Liver (tissue), 9 donors: ENCODE results near the gene MPND. TPM values are rescaled to one million over a fixed set of nuclear protein-coding genes. Genes with fewer than 3 reads are reported as not detected.
A peak's percentile ranks its signal among the peaks of the same experiment; 100 is the strongest.

Source experiments
- DNase-seq: peaks from one replicate; pipeline ENCODE4 v3.0.0-alpha.2; 2017; ENCODE audit warnings: low spot score
- H3K27ac ChIP-seq, 2 donors: one replicate each; pipeline ENCODE4 v1.7.0; 2013; ENCODE audit warnings: inconsistent platforms in 2 of 2, low read length in 2 of 2, control low read depth in 1 of 2, low read depth in 1 of 2, mild to moderate bottlenecking in 1 of 2
- H3K27me3 ChIP-seq, 4 donors: one replicate each; pipeline versions ENCODE4 v1.6.1 to v1.7.0; 2013; ENCODE audit warnings: low read length in 3 of 4, inconsistent platforms in 1 of 4, mild to moderate bottlenecking in 1 of 4, moderate library complexity in 1 of 4; ENCODE audit not compliant: control insufficient read depth in 4 of 4, insufficient read depth in 4 of 4
- H3K36me3 ChIP-seq, 4 donors: one replicate each; pipeline versions ENCODE4 v1.6.1 to v1.7.0; 2013; ENCODE audit warnings: low read length in 3 of 4, mild to moderate bottlenecking in 3 of 4, low read depth in 1 of 4, moderate library complexity in 1 of 4; ENCODE audit not compliant: control insufficient read depth in 4 of 4, insufficient read depth in 3 of 4
- H3K4me1 ChIP-seq, 4 donors: one replicate each; pipeline versions ENCODE4 v1.6.1 to v1.7.0; 2013; ENCODE audit warnings: low read length in 3 of 4, mild to moderate bottlenecking in 3 of 4, moderate library complexity in 1 of 4; ENCODE audit not compliant: control insufficient read depth in 4 of 4, insufficient read depth in 4 of 4
- H3K4me3 ChIP-seq, 3 donors: one replicate each; pipeline versions ENCODE4 v1.6.1 to v1.7.0; 2013; ENCODE audit warnings: low read length in 3 of 3, control low read depth in 1 of 3, low read depth in 1 of 3, mild to moderate bottlenecking in 1 of 3
- H3K9ac ChIP-seq, 2 donors: one replicate each; pipeline ENCODE4 v1.7.0; 2013; ENCODE audit warnings: low read length in 2 of 2, mild to moderate bottlenecking in 2 of 2, moderate library complexity in 2 of 2, control low read depth in 1 of 2, low read depth in 1 of 2
- H3K9me3 ChIP-seq, 4 donors: one replicate each; pipeline versions ENCODE4 v1.6.1 to v1.7.0; 2013; ENCODE audit warnings: low read length in 3 of 4; ENCODE audit not compliant: control insufficient read depth in 4 of 4
- ATF3 ChIP-seq: IDR thresholded peaks from 2 replicates; pipeline ENCODE4 v1.6.1; 2016; ENCODE audit warnings: antibody characterized with exemption
- CTCF ChIP-seq: fragments of 150-350 bp; IDR thresholded peaks from 2 replicates; pipeline ENCODE4 v1.5.1; 2017; ENCODE audit warnings: improper control_type of control experiment, low read depth, low read length; ENCODE audit not compliant: missing input control
- EGR1 ChIP-seq, 2 donors: IDR thresholded peaks; 2 replicates each; pipeline ENCODE4 v1.6.1; 2016 to 2018; ENCODE audit warnings: antibody characterized with exemption in 2 of 2, low read depth in 2 of 2
- FOXA1 ChIP-seq: IDR thresholded peaks from 2 replicates; pipeline ENCODE4 v1.6.1; 2016; ENCODE audit warnings: antibody characterized with exemption
- FOXA2 ChIP-seq: IDR thresholded peaks from 2 replicates; pipeline ENCODE4 v1.6.1; 2016; ENCODE audit warnings: antibody characterized with exemption
- GABPA ChIP-seq, 2 donors: IDR thresholded peaks in 1 of 2; conservative IDR thresholded peaks in 1 of 2; 2 replicates each; pipeline ENCODE4 v1.6.1; 2016; ENCODE audit warnings: antibody characterized with exemption in 2 of 2, mild to moderate bottlenecking in 1 of 2, moderate library complexity in 1 of 2
- HNF4A ChIP-seq, 2 donors: conservative IDR thresholded peaks; 2 replicates each; pipeline ENCODE4 v1.6.1; 2016; ENCODE audit warnings: antibody characterized with exemption in 2 of 2, mild to moderate bottlenecking in 2 of 2
- HNF4G ChIP-seq: IDR thresholded peaks from 2 replicates; pipeline ENCODE4 v1.6.1; 2016; ENCODE audit warnings: antibody characterized with exemption
- JUND ChIP-seq, 2 donors: IDR thresholded peaks; 2 replicates each; pipeline ENCODE4 v1.6.1; 2016; ENCODE audit warnings: antibody characterized with exemption in 2 of 2
- NR2F2 ChIP-seq: IDR thresholded peaks from 2 replicates; pipeline ENCODE4 v1.6.1; 2016; ENCODE audit warnings: antibody characterized with exemption
- RAD21 ChIP-seq, 2 donors: IDR thresholded peaks; 2 replicates each; pipeline ENCODE4 v1.6.1; 2016; ENCODE audit warnings: antibody characterized with exemption in 2 of 2, mild to moderate bottlenecking in 2 of 2
- REST ChIP-seq: IDR thresholded peaks from 2 replicates; pipeline ENCODE4 v1.6.1; 2016; ENCODE audit warnings: antibody characterized with exemption, mild to moderate bottlenecking
- RXRA ChIP-seq, 2 donors: IDR thresholded peaks; 2 replicates each; pipeline ENCODE4 v1.6.1; 2017 to 2018; ENCODE audit warnings: antibody characterized with exemption in 2 of 2, mild to moderate bottlenecking in 1 of 2
- SP1 ChIP-seq: IDR thresholded peaks from 2 replicates; pipeline ENCODE4 v1.6.1; 2018; ENCODE audit warnings: antibody characterized with exemption, mild to moderate bottlenecking
- TAF1 ChIP-seq: conservative IDR thresholded peaks from 2 replicates; pipeline ENCODE4 v1.6.1; 2016; ENCODE audit warnings: antibody characterized with exemption, mild to moderate bottlenecking
- YY1 ChIP-seq: IDR thresholded peaks from 2 replicates; pipeline ENCODE4 v1.6.1; 2016; ENCODE audit warnings: antibody characterized with exemption, mild to moderate bottlenecking
- WGBS: extraction: QIAGEN DNeasy Blood & Tissue Kit; methylation state at CpG from one replicate; pipeline ENCODE4 v1.1.7; 2013; 5-methylcytosine and 5-hydroxymethylcytosine counted together
- polyA plus RNA-seq, 2 donors: library from polyadenylated mRNA; stranded (reverse) in 1 of 2; unstranded in 1 of 2; fragments of 200-250 nt in 1 of 2; fragments of >200 nt in 1 of 2; fragmentation: Nextera tagmentation in 1 of 2; extraction: Ambion mirVana in 1 of 2; gene quantifications; one replicate each; pipeline versions ENCODE4 v1.2.1 to v1.2.3, GENCODE V29; 2013 to 2015
- total RNA-seq, 2 donors: library from RNA; depleted of rRNA; stranded (reverse); fragments of >200 nt; gene quantifications; one replicate each; pipeline ENCODE4 v1.2.3, GENCODE V29; 2014
- donor health status: healthy.
- donor health status: healthy.
- donor health status: healthy.
- donor health status: healthy.
- donor health status: healthy.

MPND gene
- total and polyA plus RNA-seq, 4 donors: 4.7 to 9.9 (median 9.2) TPM

- no peak for TF ChIP-seq REST
- no peak for TF ChIP-seq HNF4G
- TF ChIP-seq NR2F2: no peak
- no peak for TF ChIP-seq FOXA1
- TF ChIP-seq RXRA (IDR thresholded peaks at IDR 0.05): peak; percentile 68 to 70
- no peak for TF ChIP-seq SP1
- TF ChIP-seq TAF1: no peak
- peak in 1 of 2 donors; percentile 4 for TF ChIP-seq RAD21 (IDR thresholded peaks at IDR 0.05)
- TF ChIP-seq YY1: no peak
These were observed 5.4 kb upstream of the MPND start (continued) for GRCh38 chr19:4337906-4338440.

GRCh38 chr19:4338441-4339355 lies 4.7 kb upstream of the MPND start, which contains the start of gene STAP2:
Gene STAP2, minus strand, starts transcription at chr19:4338827. Its CDS starts 74 bp downstream, at chr19:4338753.
- H3K36me3 ChIP-seq: peaks cover 0 to 1% (median 0%) of the 10 kb centered on the region in 4 donors
- DNase-seq: no peak
- no peaks in the 10 kb centered on the region for H3K27me3 ChIP-seq
- TF ChIP-seq ATF3 (no peak), HNF4G (no peak), RXRA (IDR thresholded peaks at IDR 0.05) (peak; percentile 11 to 38), CTCF (no peak), SP1 (peak; percentile 61), NR2F2 (no peak), EGR1 (IDR thresholded peaks at IDR 0.05; ENCODE audit: low read depth in 2 of 2) (no peak), RAD21 (IDR thresholded peaks at IDR 0.05) (peak; percentile 8 to 36), REST (no peak), FOXA2 (no peak), JUND (IDR thresholded peaks at IDR 0.05) (no peak), GABPA (IDR thresholded peaks at IDR 0.05 in 1 of 2, conservative IDR thresholded peaks at IDR 0.05 in 1 of 2) (no peak), HNF4A (conservative IDR thresholded peaks at IDR 0.05) (peak; percentile 41 to 50)
- WGBS: 20% methylated on average over 27 of the region's 27 CpGs
- H3K27ac ChIP-seq: peak within 1 kb of the TSS; percentile 88 to 92
- H3K9me3 ChIP-seq: no peaks in the 10 kb centered on the region
- H3K4me3 ChIP-seq: peak within 1 kb of the TSS; percentile 51 to 88 (median 67)
- H3K9ac ChIP-seq: peak within 1 kb of the TSS; percentile 19 to 78
- peaks cover 5 to 44% (median 30%) of the 10 kb centered on the region in 4 donors for H3K4me1 ChIP-seq
